Measurements from ENCODE around the gene GGCX. TPM values are rescaled to one million over a fixed set of nuclear protein-coding genes. Genes with fewer than 3 reads are reported as not detected.
"Not testable (repeated sequence)": the region's sequence is repeated elsewhere in the genome, so short reads cannot be mapped to it uniquely, and the experiment has no call there.

The GGCX gene
- total RNA-seq, result 22.4 TPM

- FAIRE-seq (no peak), DNase-seq (ENCODE audit: low spot score in 2 of 2) (peak; percentile 75 to 90)
Measured at GRCh38 chr2:85561280-85562212, at the start of gene GGCX. Gene GGCX (minus strand): TSS chr2:85561493. CDS start chr2:85561428, 65 bp downstream.

DNA sequence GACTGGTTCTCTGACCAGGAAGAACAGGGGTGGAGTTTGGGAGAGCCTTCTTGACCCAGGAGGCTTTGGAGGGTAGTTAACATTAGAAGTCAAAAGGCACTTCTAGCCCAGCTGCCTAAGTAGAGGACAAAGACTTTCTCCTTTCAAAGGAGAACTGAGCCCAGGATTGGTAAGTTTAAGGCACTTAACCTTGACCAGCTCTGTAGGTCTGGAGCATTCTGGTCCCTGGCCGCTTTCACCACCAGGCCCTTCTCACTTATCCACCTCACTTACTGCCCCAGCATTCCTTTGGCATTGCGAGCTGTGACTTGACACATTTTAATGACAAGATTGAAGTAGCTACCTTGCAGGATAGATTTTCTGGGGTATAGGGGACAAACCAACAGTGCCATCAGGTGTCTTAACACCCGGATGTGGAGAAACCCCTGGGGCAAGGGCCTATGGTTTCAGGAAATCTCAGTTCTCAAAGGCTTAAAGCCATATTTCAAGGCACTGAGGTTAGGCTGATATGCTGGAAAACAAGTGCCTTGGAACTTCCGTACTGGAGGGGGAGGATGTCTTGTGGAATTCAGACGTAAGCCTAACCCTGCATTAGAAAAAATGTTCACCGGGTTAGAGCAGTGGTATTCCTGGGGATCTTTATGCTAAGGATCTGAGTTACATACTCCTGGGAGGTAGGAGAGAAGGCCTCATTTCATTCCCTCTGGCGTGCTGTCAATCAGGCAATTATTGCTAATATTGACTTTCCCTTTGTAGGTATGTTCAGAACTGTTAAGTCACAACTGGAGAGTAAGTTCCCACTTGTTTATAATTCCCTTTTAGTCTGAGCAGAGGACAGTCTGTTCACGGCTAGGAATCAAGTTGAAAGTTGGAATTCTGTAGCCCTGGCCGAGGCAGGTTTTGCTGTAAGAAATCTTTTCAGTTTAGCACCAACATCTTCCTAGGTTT is 46.2 kb upstream of the GGCX start:
- FAIRE-seq (no peak), DNase-seq (ENCODE audit: low spot score in 2 of 2) (no peak)

DNA sequence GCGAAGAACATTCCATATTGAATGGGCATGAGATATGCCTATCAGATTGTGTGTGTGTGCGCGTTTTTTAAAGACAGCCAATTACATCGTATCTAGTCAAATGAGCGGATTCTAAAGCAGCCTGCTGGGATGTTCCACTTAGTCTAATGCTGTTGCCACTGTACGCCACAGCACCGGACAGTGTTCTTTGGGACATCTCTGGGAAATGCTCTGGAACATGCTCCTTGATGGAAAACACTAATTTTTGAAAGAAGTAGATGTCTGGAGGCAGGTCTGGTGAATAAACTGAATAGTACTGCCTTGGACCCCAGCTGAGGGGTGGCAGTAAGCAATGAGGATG is 44.8 kb upstream of the GGCX start:
- FAIRE-seq (no peak), DNase-seq (ENCODE audit: low spot score in 2 of 2) (peak in 1 of 2 donors; percentile 3)

DNA sequence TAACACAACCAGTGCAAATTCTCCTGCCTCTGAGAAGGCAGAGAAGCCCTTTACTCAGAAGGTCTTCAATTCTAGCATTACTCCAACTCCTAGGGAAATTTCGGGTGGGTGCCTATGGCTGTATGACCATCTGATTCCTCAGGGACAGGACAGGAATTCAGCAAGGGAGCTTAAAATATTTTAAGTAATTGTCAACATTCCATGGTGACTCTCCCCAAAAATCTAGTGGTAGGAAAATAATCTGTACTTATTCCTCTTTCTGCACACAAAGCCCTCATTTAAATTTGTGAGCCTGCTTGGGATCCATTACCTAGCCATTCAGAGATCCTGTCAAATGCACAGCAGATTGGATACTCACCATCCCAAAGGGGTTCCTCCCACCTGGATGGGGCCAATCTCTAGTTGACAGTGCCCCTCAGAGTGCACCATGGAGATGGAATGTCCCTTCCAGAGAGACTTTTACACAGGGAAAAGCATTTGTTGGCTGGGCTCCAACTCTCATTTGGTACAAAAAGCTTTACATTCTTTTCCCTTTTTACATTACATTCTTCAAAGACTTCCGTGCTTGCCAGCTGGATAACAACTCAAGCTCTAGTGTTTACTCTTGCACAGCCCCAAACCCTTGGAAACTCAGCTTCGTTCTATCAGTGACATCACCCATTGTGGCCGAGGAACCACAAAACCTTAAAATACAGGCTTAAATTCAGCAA is 44.3 kb upstream of the GGCX start:
- FAIRE-seq (no peak), DNase-seq (ENCODE audit: low spot score in 2 of 2) (peak in 1 of 2 donors; percentile 5)

DNA sequence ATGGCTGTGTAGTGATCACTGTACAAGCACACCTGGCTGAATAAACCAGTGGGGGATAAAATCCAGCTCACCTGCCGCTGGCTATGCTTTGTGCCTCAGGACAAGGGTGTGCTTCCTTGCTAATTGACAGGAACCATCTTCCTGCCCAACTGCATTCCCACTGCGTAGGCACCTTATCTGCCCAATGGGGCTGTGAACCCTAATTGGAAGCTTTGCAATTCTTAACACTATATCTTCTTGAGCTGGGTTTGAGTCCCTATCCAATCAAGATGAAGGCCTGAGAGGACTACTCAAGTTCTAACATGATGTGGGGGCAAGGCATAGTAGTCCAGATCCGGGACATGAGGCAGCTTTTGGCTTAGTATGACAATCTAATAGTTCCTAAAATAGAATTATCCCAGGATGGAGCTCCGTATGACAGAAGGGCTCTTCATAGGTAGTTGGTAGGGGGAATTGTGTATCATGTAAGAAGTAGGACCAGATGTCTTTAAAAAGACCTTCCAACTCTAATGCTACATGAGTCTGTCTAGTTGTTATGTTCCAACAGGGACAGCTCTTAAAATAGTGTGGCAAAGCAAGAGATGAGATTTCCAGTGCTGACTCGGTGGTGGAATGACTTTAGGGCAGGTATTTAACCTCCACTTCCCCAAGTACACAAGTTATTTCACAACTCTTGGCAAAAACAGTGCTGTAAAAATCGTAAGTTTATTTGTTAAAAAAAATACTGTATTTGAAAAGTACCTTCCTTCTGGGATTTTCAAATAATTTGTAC is 43.5 kb upstream of the GGCX start:
- FAIRE-seq, result no peak
- no peak for DNase-seq (ENCODE audit: low spot score in 2 of 2)

- not testable (repeated sequence) for DNase-seq (ENCODE audit: low spot score in 2 of 2); FAIRE-seq
Measured at GRCh38 chr2:85604133-85604444, 42.8 kb upstream of the GGCX start.

DNA sequence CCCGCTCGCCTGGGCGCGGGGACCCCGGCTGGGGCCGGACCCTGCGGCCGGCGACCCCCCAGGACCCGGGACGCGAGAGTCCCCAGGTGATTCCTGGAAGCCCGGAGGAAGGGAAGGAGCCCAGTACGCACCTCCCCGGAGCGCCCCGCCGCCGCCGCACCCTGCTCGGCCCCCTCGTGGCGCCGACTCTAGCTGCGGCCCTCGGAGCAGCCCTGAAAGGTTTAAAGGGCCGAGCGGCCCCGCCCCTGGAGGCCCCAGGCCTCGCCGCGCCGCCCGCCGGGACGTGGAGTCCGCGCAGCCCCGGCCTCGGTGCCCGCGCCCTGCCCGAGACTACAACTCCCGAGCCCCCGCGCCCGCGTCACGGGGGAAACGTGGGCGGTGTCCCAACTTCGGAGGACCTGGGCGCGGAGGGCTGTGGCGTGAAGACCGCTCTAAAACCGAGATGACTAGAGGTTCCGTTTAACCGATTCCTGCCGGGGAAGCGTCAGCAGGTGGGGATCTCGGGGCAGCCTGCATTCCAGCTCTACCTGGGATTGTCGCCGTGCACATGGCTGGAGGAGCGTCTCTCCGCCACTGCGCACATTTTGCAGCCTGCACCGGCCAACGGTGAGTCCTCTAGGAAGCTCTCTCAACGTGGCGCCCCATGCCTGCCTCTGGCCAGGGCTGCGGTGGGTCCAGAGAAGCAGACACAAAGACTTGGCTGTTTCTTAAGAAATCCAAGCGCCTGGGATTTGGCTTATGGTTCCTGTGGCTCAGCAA is 41.4 kb upstream of the GGCX start, which contains the start of gene TMEM150A:
TSS of gene TMEM150A (minus strand) at position 223 of the 759 bp plus-strand sequence. CDS start 750 bp downstream, outside the sequence.
- DNase-seq (ENCODE audit: low spot score in 2 of 2) (peak; percentile 92 to 93), FAIRE-seq (no peak)

- DNase-seq (ENCODE audit: low spot score in 2 of 2), result peak in 1 of 2 donors; percentile 64
- FAIRE-seq, result no peak
Measured at GRCh38 chr2:85601771-85602475, 40.6 kb upstream of the GGCX start.

DNA sequence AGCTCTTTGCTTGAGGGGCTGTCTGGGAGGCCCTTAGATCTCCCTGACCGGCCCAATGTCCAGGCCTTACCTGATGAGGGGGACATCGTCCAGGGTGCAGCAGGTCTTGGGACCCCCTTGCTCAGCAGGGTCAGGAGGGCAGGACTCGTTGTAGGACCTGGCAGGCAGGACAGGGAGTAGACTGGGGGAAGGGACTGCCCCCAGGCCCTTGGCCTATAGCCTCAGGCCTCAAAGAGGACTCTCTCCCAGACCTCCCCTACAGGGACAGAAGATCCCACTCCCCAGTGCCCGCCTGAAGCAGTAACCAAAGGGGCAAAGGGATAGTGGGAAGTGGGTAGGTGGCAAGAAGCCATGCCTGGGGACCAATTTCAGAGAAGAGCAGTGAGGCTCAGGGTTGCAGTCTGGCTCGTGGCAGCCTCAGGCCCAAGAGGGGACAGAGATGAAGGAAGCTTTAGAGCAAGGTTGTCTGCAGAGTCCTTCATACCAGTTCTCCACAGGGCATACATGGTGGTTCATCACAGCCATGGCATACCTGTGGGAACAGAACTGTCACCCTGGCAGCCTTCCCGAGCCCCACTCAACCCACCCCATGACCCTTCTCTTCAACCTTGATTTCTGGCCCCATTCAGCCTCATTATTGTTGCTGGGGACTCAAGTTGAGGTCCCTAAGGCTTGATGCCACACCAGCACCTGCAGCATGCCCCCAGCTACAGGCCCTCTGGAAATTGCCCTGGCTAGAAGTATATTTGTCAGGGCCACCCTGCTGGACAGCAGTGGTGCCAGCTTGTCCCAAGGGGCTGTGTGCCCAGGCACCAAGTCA is 39.9 kb upstream of the GGCX start:
- FAIRE-seq, result no peak

DNA sequence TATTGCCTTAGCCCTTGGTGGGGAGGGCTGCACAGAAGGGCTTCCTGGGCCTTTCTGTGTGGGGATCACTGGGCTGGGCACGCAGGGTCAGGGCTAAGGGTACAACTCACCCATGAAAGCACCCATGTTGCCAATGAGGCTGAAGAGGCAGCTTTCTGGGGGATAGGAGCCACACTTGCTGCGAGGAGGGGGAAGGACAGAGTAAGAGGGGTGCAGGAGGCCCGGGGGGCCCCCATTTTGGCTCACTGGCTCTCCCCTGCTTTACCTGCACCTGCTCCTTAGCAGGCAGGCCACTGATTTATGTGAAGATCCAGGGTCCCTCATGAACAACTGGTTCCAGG is 38.9 kb upstream of the GGCX start:
- DNase-seq (ENCODE audit: low spot score in 2 of 2), result no peak

More for the DNA sequence above, 39.9 kb upstream of the GGCX start:
- DNase-seq (ENCODE audit: low spot score in 2 of 2), result no peak

DNA sequence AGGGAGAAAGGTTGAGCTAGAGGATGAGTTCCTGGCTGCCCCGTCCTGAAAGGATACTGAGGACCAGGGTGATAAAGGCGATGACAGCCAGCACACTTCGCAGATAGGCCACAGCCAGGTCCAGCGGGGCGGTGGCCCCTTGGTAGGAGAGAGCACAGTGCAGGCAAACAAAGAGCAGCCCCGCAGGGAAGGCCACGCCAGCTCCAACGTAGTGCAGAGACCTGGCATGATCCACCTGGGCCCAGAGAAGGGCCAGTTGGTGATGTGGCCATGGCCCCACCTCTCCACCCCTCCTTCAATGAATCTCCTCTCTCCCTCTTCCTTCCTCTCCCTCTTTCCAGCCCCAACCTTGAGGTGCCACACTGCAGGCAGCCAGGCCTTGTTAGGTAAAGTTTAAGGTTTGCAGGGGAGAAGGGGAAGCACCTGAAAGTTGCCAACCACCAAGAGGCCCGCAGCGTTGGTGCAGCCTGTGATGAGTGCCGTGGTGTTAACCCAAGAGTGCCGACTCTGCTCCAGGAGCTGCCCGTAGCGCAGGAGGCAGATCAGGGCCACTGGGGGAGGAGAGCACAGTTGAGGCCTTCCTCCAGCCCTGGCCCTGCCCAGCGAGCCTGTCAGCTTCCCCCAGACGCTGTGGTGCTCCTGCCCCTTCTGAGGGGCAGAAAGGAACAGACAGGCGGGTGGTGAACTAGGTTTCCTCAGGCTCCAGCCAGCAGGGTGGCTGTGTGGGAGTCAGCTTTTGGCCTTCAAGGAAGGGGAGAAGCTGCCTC is 38.4 kb upstream of the GGCX start:
- no peak for FAIRE-seq
- DNase-seq (ENCODE audit: low spot score in 2 of 2), result no peak

More for the DNA sequence above, 38.9 kb upstream of the GGCX start:
- no peak for FAIRE-seq

- no peak for FAIRE-seq
Measured at GRCh38 chr2:85598594-85599340, 37.5 kb upstream of the GGCX start.

DNA sequence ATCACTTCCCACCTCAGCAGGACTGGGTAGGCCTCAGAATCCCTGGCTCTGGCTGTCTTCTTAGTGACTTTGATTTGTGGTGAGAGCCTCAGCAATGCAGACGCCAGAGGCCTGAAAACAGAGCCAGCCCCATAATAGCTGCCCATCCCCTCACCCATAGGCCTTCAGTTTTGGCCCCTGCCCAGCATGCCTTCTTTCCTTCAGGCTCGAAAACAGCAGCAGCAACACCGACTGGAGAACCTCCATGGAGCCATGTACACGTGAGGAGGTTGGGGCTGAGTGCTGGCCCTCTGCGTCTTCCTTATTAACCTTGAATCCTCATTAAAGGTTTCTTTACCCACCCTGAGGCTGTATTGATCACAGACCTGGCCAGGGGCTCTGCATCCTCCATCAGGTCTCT is 35.9 kb upstream of the GGCX start:
- no peak for FAIRE-seq
- DNase-seq (ENCODE audit: low spot score in 2 of 2), result no peak

More at GRCh38 chr2:85598594-85599340, 37.5 kb upstream of the GGCX start:
- DNase-seq (ENCODE audit: low spot score in 2 of 2), result no peak

GRCh38 chr2:85596486-85597143 is 35.3 kb upstream of the GGCX start:
- DNase-seq (ENCODE audit: low spot score in 2 of 2) (no peak), FAIRE-seq (no peak)

DNA sequence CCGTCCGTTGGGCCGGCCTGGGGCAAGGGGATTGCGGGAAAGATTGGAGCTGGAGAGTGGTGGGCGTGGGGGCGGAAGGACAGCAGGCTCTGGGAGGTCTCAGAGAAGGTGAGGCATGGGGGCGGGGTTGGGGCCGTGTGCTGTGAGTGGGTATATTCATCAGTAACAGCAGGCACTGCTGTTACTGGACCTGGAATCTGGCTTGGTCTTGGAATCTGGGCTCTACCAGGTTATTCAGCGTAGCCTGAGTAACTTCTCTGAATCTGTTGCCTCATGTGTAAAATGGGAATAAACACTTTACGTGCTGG is 34.7 kb upstream of the GGCX start:
- FAIRE-seq (no peak), DNase-seq (ENCODE audit: low spot score in 2 of 2) (no peak)
